BLaER1 treated with 17β-estradiol and CSF1 and Interleukin-3, amounts not matched to agents 10 nM and 100 nM (cell line): Measurements from ENCODE around the gene RORB.

Source experiments
- H3K27ac ChIP-seq, 11 experiments: shearing (Covaris generic); formaldehyde crosslinking; 2 replicates each; pipeline ENCODE4 v1.8.1; 2022
- H3K27me3 ChIP-seq, 11 experiments: shearing (Covaris generic); formaldehyde crosslinking; 2 replicates each; pipeline ENCODE4 v1.8.1; 2022
- H3K36me3 ChIP-seq, 11 experiments: shearing (Covaris generic); formaldehyde crosslinking; 2 replicates each; pipeline ENCODE4 v1.8.1; 2022
- H3K4me1 ChIP-seq, 10 experiments: shearing (Covaris generic); formaldehyde crosslinking; 2 replicates each; pipeline ENCODE4 v1.8.1; 2022
- H3K4me2 ChIP-seq, 11 experiments: shearing (Covaris generic); formaldehyde crosslinking; 2 replicates each; pipeline ENCODE4 v1.8.1; 2022
- H3K4me3 ChIP-seq, 10 experiments: shearing (Covaris generic); formaldehyde crosslinking; 2 replicates each; pipeline ENCODE4 v1.8.1; 2022
- H3K9ac ChIP-seq, 11 experiments: shearing (Covaris generic); formaldehyde crosslinking; 2 replicates each; pipeline ENCODE4 v1.8.1; 2022
- H3K9me3 ChIP-seq, 11 experiments: shearing (Covaris generic); formaldehyde crosslinking; replicated peaks in 1 of 11; 2 replicates each; pipeline ENCODE4 v1.8.1; 2022
- H4K20me1 ChIP-seq, 11 experiments: shearing (Covaris generic); formaldehyde crosslinking; 2 replicates each; pipeline ENCODE4 v1.8.1; 2022
- Cebpa-rat ChIP-seq, 11 experiments: shearing (Covaris generic); IDR thresholded peaks; 2 replicates each; pipeline ENCODE4 v1.8.1; 2022

Gene RORB

GRCh38 chr9:74639112-74639511 lies 142.0 kb downstream of the RORB start:
- H3K9me3 ChIP-seq = no peaks in the 10 kb centered on the region
- no peak overlapping the region for H3K27ac ChIP-seq
- no peak for TF ChIP-seq Cebpa-rat (IDR thresholded peaks at IDR 0.05)
- peaks cover 6 to 100% (median 91%) of the 10 kb centered on the region in 11 experiments; a peak in 20 of 22 replicates for H3K36me3 ChIP-seq
- no peaks in the 10 kb centered on the region for H3K27me3 ChIP-seq
- no peak overlapping the region for H3K9ac ChIP-seq
- peaks cover 0 to 6% (median 0%) of the 10 kb centered on the region in 11 experiments; a peak in 1 of 22 replicates for H4K20me1 ChIP-seq
- H3K4me3 ChIP-seq = no peak overlapping the region
- no peak overlapping the region for H3K4me2 ChIP-seq
- H3K4me1 ChIP-seq = 0 out of 20 replicates have a peak, but pooled peaks cover 0 to 3% (median 0%) of the 10 kb centered on the region in 10 experiments

- no peaks in the 10 kb centered on the region for H3K27me3 ChIP-seq
- H3K9me3 ChIP-seq = no peaks in the 10 kb centered on the region
- H3K4me1 ChIP-seq = 0 out of 20 replicates have a peak, but pooled peaks cover 0 to 3% (median 0%) of the 10 kb centered on the region in 10 experiments
- peaks cover 0 to 6% (median 0%) of the 10 kb centered on the region in 11 experiments; a peak in 1 of 22 replicates for H4K20me1 ChIP-seq
- no peak overlapping the region for H3K27ac ChIP-seq
- peaks cover 0 to 100% (median 87%) of the 10 kb centered on the region in 11 experiments; a peak in 18 of 22 replicates for H3K36me3 ChIP-seq
- H3K4me2 ChIP-seq = no peak overlapping the region
- TF ChIP-seq Cebpa-rat (IDR thresholded peaks at IDR 0.05) = no peak
- H3K9ac ChIP-seq = no peak overlapping the region
- no peak overlapping the region for H3K4me3 ChIP-seq
These were observed 145.2 kb downstream of the RORB start for GRCh38 chr9:74642376-74642775.

- TF ChIP-seq Cebpa-rat (IDR thresholded peaks at IDR 0.05) = no peak
- no peaks in the 10 kb centered on the region for H3K27me3 ChIP-seq
- H3K27ac ChIP-seq = no peak overlapping the region
- no peak overlapping the region for H3K9ac ChIP-seq
- peaks cover 0 to 99% (median 88%) of the 10 kb centered on the region in 11 experiments; a peak in 19 of 22 replicates for H3K36me3 ChIP-seq
- no peaks in the 10 kb centered on the region for H3K4me1 ChIP-seq
- H3K4me2 ChIP-seq = no peak overlapping the region
- H4K20me1 ChIP-seq = peaks cover 0 to 6% (median 0%) of the 10 kb centered on the region in 11 experiments; a peak in 1 of 22 replicates
- H3K9me3 ChIP-seq = no peaks in the 10 kb centered on the region
- no peak overlapping the region for H3K4me3 ChIP-seq
These were observed 146.3 kb downstream of the RORB start for GRCh38 chr9:74643303-74643923.

GRCh38 chr9:74644023-74644422 lies 146.9 kb downstream of the RORB start:
- Histone ChIP-seq H3K27ac (no peak overlapping the region), H3K36me3 (peaks cover 0 to 99% (median 88%) of the 10 kb centered on the region in 11 experiments; a peak in 19 of 22 replicates), H4K20me1 (peaks cover 0 to 6% (median 0%) of the 10 kb centered on the region in 11 experiments; a peak in 1 of 22 replicates), H3K4me2 (no peak overlapping the region), H3K9ac (no peak overlapping the region), H3K27me3 (no peaks in the 10 kb centered on the region), H3K4me1 (no peaks in the 10 kb centered on the region), H3K9me3 (no peaks in the 10 kb centered on the region), H3K4me3 (no peak overlapping the region)
- no peak for TF ChIP-seq Cebpa-rat (IDR thresholded peaks at IDR 0.05)

- no peak for TF ChIP-seq Cebpa-rat (IDR thresholded peaks at IDR 0.05)
- Histone ChIP-seq H3K9ac (no peak overlapping the region), H3K4me3 (no peak overlapping the region), H3K9me3 (no peaks in the 10 kb centered on the region), H3K36me3 (peaks cover 0 to 99% (median 89%) of the 10 kb centered on the region in 11 experiments; a peak in 19 of 22 replicates), H3K4me2 (no peak overlapping the region), H4K20me1 (peaks cover 0 to 6% (median 0%) of the 10 kb centered on the region in 11 experiments; a peak in 1 of 22 replicates), H3K27ac (no peak overlapping the region), H3K4me1 (no peaks in the 10 kb centered on the region), H3K27me3 (no peaks in the 10 kb centered on the region)
These were observed 148.0 kb downstream of the RORB start for GRCh38 chr9:74645007-74645639.

GRCh38 chr9:74653410-74654080 lies 156.4 kb downstream of the RORB start:
- TF ChIP-seq Cebpa-rat (IDR thresholded peaks at IDR 0.05) = no peak
- H3K4me2 ChIP-seq = no peak overlapping the region
- H3K36me3 ChIP-seq = peaks cover 0 to 99% (median 80%) of the 10 kb centered on the region in 11 experiments; a peak in 19 of 22 replicates
- H3K9ac ChIP-seq = no peak overlapping the region
- no peaks in the 10 kb centered on the region for H3K27me3 ChIP-seq
- no peak overlapping the region for H3K27ac ChIP-seq
- no peaks in the 10 kb centered on the region for H3K4me1 ChIP-seq
- no peaks in the 10 kb centered on the region for H3K9me3 ChIP-seq
- H4K20me1 ChIP-seq = no peaks in the 10 kb centered on the region
- H3K4me3 ChIP-seq = no peak overlapping the region

- no peak overlapping the region for H3K4me2 ChIP-seq
- H4K20me1 ChIP-seq = no peaks in the 10 kb centered on the region
- no peak overlapping the region for H3K9ac ChIP-seq
- H3K4me1 ChIP-seq = no peaks in the 10 kb centered on the region
- H3K27me3 ChIP-seq = no peaks in the 10 kb centered on the region
- no peak overlapping the region for H3K4me3 ChIP-seq
- peaks cover 5 to 100% (median 88%) of the 10 kb centered on the region in 11 experiments; a peak in 21 of 22 replicates for H3K36me3 ChIP-seq
- no peak overlapping the region for H3K27ac ChIP-seq
- TF ChIP-seq Cebpa-rat (IDR thresholded peaks at IDR 0.05) = no peak
- H3K9me3 ChIP-seq = no peaks in the 10 kb centered on the region
These were observed 165.5 kb downstream of the RORB start for GRCh38 chr9:74662674-74663073.

- no peaks in the 10 kb centered on the region for H3K27me3 ChIP-seq
- H3K4me1 ChIP-seq = no peaks in the 10 kb centered on the region
- TF ChIP-seq Cebpa-rat (IDR thresholded peaks at IDR 0.05) = no peak
- H3K9ac ChIP-seq = no peak overlapping the region
- no peak overlapping the region for H3K27ac ChIP-seq
- H3K36me3 ChIP-seq = peaks cover 5 to 100% (median 93%) of the 10 kb centered on the region in 11 experiments; a peak in 21 of 22 replicates
- H3K4me2 ChIP-seq = no peak overlapping the region
- H3K4me3 ChIP-seq = no peak overlapping the region
- H3K9me3 ChIP-seq = no peaks in the 10 kb centered on the region
- H4K20me1 ChIP-seq = no peaks in the 10 kb centered on the region
These were observed 166.3 kb downstream of the RORB start for GRCh38 chr9:74663439-74663838.

GRCh38 chr9:74666625-74667316 lies 169.6 kb downstream of the RORB start:
- H3K4me1 ChIP-seq = no peaks in the 10 kb centered on the region
- peaks cover 5 to 100% (median 100%) of the 10 kb centered on the region in 11 experiments; a peak in 21 of 22 replicates for H3K36me3 ChIP-seq
- H4K20me1 ChIP-seq = no peaks in the 10 kb centered on the region

More at GRCh38 chr9:74666625-74667316, 169.6 kb downstream of the RORB start:
- Histone ChIP-seq H3K9me3 (no peaks in the 10 kb centered on the region), H3K4me2 (no peak overlapping the region), H3K27me3 (no peaks in the 10 kb centered on the region), H3K27ac (no peak overlapping the region), H3K9ac (no peak overlapping the region), H3K4me3 (no peak overlapping the region)
- no peak for TF ChIP-seq Cebpa-rat (IDR thresholded peaks at IDR 0.05)
